HepG2 (cell line): Measurements from ENCODE around the gene NEAT1. TPM values are rescaled to one million over a fixed set of nuclear protein-coding genes. Genes with fewer than 3 reads are reported as not detected.

Experiments used
- ARID2 ChIP-seq: sonication (generic); formaldehyde crosslinking; IDR thresholded peaks from 2 replicates; pipeline ENCODE4 v1.8.1; 2022; ENCODE audit warnings: mild to moderate bottlenecking, missing genetic modification reagents, borderline replicate concordance
- CEBPG ChIP-seq: IDR thresholded peaks from 2 replicates; pipeline ENCODE4 v1.6.1; 2016
- FOXP1 ChIP-seq, 2 experiments: fragments of 450-650 bp in 1 of 2; IDR thresholded peaks; 2 replicates each; pipeline ENCODE4 v1.6.1; 2017 to 2018; ENCODE audit warnings: antibody characterized with exemption in 1 of 2
- HDAC1 ChIP-seq: sonication (generic); formaldehyde crosslinking; IDR thresholded peaks from 2 replicates; pipeline ENCODE4 v1.5.1; 2020; ENCODE audit warnings: mild to moderate bottlenecking, missing genetic modification reagents
- IKZF4 ChIP-seq: sonication (generic); formaldehyde crosslinking; IDR thresholded peaks from 2 replicates; pipeline ENCODE4 v1.5.1; 2020; ENCODE audit warnings: borderline replicate concordance, mild to moderate bottlenecking, low read depth, missing genetic modification reagents; ENCODE audit errors: not compliant biosample characterization
- MEF2D ChIP-seq: sonication (generic); formaldehyde crosslinking; IDR thresholded peaks from 2 replicates; pipeline ENCODE4 v1.5.1; 2020; ENCODE audit warnings: mild to moderate bottlenecking, missing genetic modification reagents
- MTA3 ChIP-seq: sonication (generic); formaldehyde crosslinking; IDR thresholded peaks from 2 replicates; pipeline ENCODE4 v1.4.0; 2020; ENCODE audit warnings: missing genetic modification reagents
- NFYB ChIP-seq: sonication (generic); formaldehyde crosslinking; IDR thresholded peaks from 2 replicates; pipeline ENCODE4 v1.4.0; 2020; ENCODE audit warnings: missing genetic modification reagents
- PHF21A ChIP-seq: sonication (generic); formaldehyde crosslinking; IDR thresholded peaks from 2 replicates; pipeline ENCODE4 v1.5.0; 2020; ENCODE audit warnings: mild to moderate bottlenecking, missing genetic modification reagents
- POLR2G ChIP-seq: fragments of 200-400 bp; formaldehyde crosslinking; IDR thresholded peaks from 2 replicates; pipeline ENCODE4 v1.6.1; 2018; ENCODE audit warnings: mild to moderate bottlenecking, low read depth, low read length, moderate library complexity
- SATB2 ChIP-seq: sonication (generic); formaldehyde crosslinking; IDR thresholded peaks from 2 replicates; pipeline ENCODE4 v1.5.0; 2020; ENCODE audit warnings: missing genetic modification reagents
- SRSF1 ChIP-seq: fragments of 200-400 bp; formaldehyde crosslinking; optimal IDR thresholded peaks from 2 replicates; pipeline ENCODE3; 2017; ENCODE audit warnings: mild to moderate bottlenecking, low read depth, low read length, moderate library complexity
- TEAD3 ChIP-seq: optimal IDR thresholded peaks from 2 replicates; pipeline ENCODE3; 2016; ENCODE audit warnings: borderline replicate concordance
- ZBTB1 ChIP-seq: sonication (generic); formaldehyde crosslinking; IDR thresholded peaks from 2 replicates; pipeline ENCODE4 v1.4.0; 2020; ENCODE audit warnings: missing genetic modification reagents, borderline replicate concordance
- ZNF232 ChIP-seq: sonication (generic); formaldehyde crosslinking; IDR thresholded peaks from 2 replicates; pipeline ENCODE4 v1.4.0; 2020; ENCODE audit warnings: missing genetic modification reagents, borderline replicate concordance
- ZNF292 ChIP-seq: sonication (generic); formaldehyde crosslinking; IDR thresholded peaks from 2 replicates; pipeline ENCODE4 v1.8.1; 2022; ENCODE audit warnings: mild to moderate bottlenecking, low read depth, missing genetic modification reagents, borderline replicate concordance
- ZNF83 ChIP-seq: sonication (generic); formaldehyde crosslinking; IDR thresholded peaks from 2 replicates; pipeline ENCODE4 v1.4.0; 2020; ENCODE audit warnings: missing genetic modification reagents, mild to moderate bottlenecking, borderline replicate concordance
- polyA plus RNA-seq, 8 experiments: library from polyadenylated mRNA; depleted of rRNA in 3 of 8; stranded (reverse) in 7 of 8; unstranded in 1 of 8; fragments of >200 nt; fragmentation: Illumina TruSeq in 4 of 8; extraction: Trizol in 4 of 8; gene quantifications; 2 replicates each; pipeline versions ENCODE4 v1.2.1 to v1.2.3, GENCODE V29; 2011 to 2016; ENCODE audit warnings: low read depth in 4 of 8, missing spikeins in 1 of 8, mixed read lengths in 1 of 8; ENCODE audit not compliant: insufficient read depth in 1 of 8
- total RNA-seq, 5 experiments: library from RNA; depleted of rRNA; stranded (reverse); fragments of >200 nt; fragmentation: Illumina TruSeq; extraction: Trizol; gene quantifications; 2 replicates each; pipeline ENCODE4 v1.2.3, GENCODE V29; 2016; ENCODE audit warnings: low read depth in 1 of 5
- TF ChIP-seq, protein P1 (sequence below): sonication (generic); formaldehyde crosslinking; IDR thresholded peaks from 2 replicates; pipeline ENCODE4 v1.8.0; 2022; ENCODE audit warnings: missing genetic modification reagents, mild to moderate bottlenecking, moderate library complexity, borderline replicate concordance
- TF ChIP-seq, protein P2 (sequence below): sonication (generic); formaldehyde crosslinking; IDR thresholded peaks from 2 replicates; pipeline ENCODE4 v1.5.1; 2020; ENCODE audit warnings: mild to moderate bottlenecking, missing genetic modification reagents, borderline replicate concordance
- TF ChIP-seq, protein P3 (sequence below): sonication (generic); formaldehyde crosslinking; IDR thresholded peaks from 2 replicates; pipeline ENCODE4 v1.4.0; 2020; ENCODE audit warnings: missing genetic modification reagents
- TF ChIP-seq, protein P4 (sequence below): sonication (generic); formaldehyde crosslinking; IDR thresholded peaks from 2 replicates; pipeline ENCODE4 v1.5.0; 2020; ENCODE audit warnings: missing genetic modification reagents
- TF ChIP-seq, protein P5 (sequence below): sonication (generic); formaldehyde crosslinking; IDR thresholded peaks from 2 replicates; pipeline ENCODE4 v1.4.0; 2020; ENCODE audit warnings: missing genetic modification reagents

The NEAT1 gene
- total and polyA plus RNA-seq, 2 of the 13 experiments (the other 11 are each of a cell fraction or from before 2014, with no cell fraction given) = 20.5 to 41.2 TPM

DNA sequence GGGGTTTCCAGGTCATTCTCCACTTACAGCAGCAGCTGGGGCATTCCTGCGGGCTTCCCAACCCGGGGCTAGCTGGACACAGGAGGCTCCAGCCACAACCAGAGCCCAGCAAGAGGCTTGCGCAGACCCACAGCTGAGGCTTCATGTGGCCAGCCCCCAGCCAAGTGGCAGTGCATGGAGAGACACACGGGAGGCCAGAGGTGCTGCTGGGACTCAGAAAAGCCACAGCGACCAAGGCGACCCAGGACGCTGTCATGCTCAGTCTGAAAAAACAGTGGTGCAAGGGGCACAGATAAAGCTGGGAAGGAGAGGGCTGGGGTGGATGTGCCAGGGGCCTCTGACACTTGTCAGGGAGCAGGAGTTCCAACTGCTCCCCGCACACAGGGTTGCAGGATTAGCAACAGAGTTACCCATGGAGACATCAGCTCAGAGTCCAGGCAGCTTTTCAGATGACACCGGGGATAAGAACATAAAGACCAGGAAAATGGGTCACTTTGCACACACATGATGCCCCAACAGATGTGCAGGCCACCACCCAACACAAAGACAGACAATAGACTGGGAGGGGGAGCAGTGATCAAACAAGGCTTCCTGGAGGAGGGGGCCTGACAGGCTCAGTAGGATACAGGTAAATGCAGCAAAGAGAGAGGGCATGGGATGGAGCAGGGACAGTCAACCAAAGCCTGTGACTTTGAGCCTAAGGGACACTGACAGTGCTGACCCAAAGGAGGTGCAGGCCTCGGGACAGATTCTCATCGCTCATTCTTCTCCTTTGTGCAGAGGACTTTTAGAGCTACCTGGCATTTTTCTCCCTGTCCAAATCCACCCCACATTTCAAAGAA is 6.9 kb upstream of the NEAT1 start (continued):
- TF ChIP-seq, protein P1, sequence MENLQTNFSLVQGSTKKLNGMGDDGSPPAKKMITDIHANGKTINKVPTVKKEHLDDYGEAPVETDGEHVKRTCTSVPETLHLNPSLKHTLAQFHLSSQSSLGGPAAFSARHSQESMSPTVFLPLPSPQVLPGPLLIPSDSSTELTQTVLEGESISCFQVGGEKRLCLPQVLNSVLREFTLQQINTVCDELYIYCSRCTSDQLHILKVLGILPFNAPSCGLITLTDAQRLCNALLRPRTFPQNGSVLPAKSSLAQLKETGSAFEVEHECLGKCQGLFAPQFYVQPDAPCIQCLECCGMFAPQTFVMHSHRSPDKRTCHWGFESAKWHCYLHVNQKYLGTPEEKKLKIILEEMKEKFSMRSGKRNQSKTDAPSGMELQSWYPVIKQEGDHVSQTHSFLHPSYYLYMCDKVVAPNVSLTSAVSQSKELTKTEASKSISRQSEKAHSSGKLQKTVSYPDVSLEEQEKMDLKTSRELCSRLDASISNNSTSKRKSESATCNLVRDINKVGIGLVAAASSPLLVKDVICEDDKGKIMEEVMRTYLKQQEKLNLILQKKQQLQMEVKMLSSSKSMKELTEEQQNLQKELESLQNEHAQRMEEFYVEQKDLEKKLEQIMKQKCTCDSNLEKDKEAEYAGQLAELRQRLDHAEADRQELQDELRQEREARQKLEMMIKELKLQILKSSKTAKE (CRISPR knock-in tag) = no peak
- TF ChIP-seq PHF21A = no peak
- no peak for TF ChIP-seq FOXP1 (IDR thresholded peaks at IDR 0.05)
- no peak for TF ChIP-seq FOXP1 (CRISPR knock-in tag; IDR thresholded peaks at IDR 0.05)
- TF ChIP-seq CEBPG (CRISPR knock-in tag) = no peak
- TF ChIP-seq, protein P2, sequence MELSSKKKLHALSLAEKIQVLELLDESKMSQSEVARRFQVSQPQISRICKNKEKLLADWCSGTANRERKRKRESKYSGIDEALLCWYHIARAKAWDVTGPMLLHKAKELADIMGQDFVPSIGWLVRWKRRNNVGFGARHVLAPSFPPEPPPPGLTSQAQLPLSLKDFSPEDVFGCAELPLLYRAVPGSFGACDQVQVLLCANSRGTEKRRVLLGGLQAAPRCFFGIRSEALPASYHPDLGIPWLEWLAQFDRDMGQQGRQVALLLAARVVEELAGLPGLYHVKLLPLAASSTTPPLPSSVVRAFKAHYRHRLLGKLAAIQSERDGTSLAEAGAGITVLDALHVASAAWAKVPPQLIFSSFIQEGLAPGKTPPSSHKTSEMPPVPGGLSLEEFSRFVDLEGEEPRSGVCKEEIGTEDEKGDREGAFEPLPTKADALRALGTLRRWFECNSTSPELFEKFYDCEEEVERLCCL (CRISPR knock-in tag) = no peak
- TF ChIP-seq, protein P3, sequence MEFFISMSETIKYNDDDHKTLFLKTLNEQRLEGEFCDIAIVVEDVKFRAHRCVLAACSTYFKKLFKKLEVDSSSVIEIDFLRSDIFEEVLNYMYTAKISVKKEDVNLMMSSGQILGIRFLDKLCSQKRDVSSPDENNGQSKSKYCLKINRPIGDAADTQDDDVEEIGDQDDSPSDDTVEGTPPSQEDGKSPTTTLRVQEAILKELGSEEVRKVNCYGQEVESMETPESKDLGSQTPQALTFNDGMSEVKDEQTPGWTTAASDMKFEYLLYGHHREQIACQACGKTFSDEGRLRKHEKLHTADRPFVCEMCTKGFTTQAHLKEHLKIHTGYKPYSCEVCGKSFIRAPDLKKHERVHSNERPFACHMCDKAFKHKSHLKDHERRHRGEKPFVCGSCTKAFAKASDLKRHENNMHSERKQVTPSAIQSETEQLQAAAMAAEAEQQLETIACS (CRISPR knock-in tag) = no peak
- no peak for TF ChIP-seq POLR2G
- TF ChIP-seq HDAC1 (CRISPR knock-in tag) = 0 out of 2 replicates have a peak, but pooled peaks have one; percentile 2
- TF ChIP-seq, protein P4, sequence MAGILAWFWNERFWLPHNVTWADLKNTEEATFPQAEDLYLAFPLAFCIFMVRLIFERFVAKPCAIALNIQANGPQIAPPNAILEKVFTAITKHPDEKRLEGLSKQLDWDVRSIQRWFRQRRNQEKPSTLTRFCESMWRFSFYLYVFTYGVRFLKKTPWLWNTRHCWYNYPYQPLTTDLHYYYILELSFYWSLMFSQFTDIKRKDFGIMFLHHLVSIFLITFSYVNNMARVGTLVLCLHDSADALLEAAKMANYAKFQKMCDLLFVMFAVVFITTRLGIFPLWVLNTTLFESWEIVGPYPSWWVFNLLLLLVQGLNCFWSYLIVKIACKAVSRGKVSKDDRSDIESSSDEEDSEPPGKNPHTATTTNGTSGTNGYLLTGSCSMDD (CRISPR knock-in tag) = no peak
- TF ChIP-seq ZNF83 (CRISPR knock-in tag) = no peak
- 0 out of 2 replicates have a peak, but pooled peaks have one; percentile 26 for TF ChIP-seq ZNF292
- no peak for TF ChIP-seq TEAD3 (CRISPR knock-in tag)
- peak; percentile 0; the same call in 1 of the 2 replicates for TF ChIP-seq ZNF232 (CRISPR knock-in tag)
- no peak for TF ChIP-seq MTA3 (CRISPR knock-in tag)
- TF ChIP-seq, protein P5, sequence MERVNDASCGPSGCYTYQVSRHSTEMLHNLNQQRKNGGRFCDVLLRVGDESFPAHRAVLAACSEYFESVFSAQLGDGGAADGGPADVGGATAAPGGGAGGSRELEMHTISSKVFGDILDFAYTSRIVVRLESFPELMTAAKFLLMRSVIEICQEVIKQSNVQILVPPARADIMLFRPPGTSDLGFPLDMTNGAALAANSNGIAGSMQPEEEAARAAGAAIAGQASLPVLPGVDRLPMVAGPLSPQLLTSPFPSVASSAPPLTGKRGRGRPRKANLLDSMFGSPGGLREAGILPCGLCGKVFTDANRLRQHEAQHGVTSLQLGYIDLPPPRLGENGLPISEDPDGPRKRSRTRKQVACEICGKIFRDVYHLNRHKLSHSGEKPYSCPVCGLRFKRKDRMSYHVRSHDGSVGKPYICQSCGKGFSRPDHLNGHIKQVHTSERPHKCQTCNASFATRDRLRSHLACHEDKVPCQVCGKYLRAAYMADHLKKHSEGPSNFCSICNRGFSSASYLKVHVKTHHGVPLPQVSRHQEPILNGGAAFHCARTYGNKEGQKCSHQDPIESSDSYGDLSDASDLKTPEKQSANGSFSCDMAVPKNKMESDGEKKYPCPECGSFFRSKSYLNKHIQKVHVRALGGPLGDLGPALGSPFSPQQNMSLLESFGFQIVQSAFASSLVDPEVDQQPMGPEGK (CRISPR knock-in tag) = no peak; the same call in 1 of the 2 replicates
- TF ChIP-seq SRSF1 = no peak
- 0 out of 2 replicates have a peak, but pooled peaks have one; percentile 68 for TF ChIP-seq ARID2 (CRISPR knock-in tag)
- TF ChIP-seq MEF2D = no peak
- TF ChIP-seq IKZF4 (CRISPR knock-in tag) = no peak
- no peak for TF ChIP-seq ZBTB1 (CRISPR knock-in tag)
- no peak for TF ChIP-seq SATB2 (CRISPR knock-in tag)
- no peak for TF ChIP-seq NFYB (CRISPR knock-in tag)
